ENCODE results near the gene ABHD5. TPM values are rescaled to one million over a fixed set of nuclear protein-coding genes. Genes with fewer than 3 reads are reported as not detected.

ABHD5 gene
- total and polyA plus RNA-seq, 2 donors from 2014 or later = 19.0 to 21.1 TPM

- Histone ChIP-seq H3K4me1 (ENCODE audit: control insufficient read depth in 2 of 3, insufficient read depth in 2 of 3, low read depth in 1 of 3, low read length in 3 of 3) (peaks cover 0 to 3% (median 0%) of the 10 kb centered on the region in 3 donors), H3K36me3 (ENCODE audit: control insufficient read depth in 2 of 3, insufficient read depth in 3 of 3, low read length in 3 of 3) (no peaks in the 10 kb centered on the region), H3K27ac (ENCODE audit: low read depth in 2 of 2, low read length in 2 of 2) (no peak overlapping the region), H3K9me3 (ENCODE audit: control insufficient read depth in 2 of 3, insufficient read depth in 1 of 3, low read length in 3 of 3) (no peaks in the 10 kb centered on the region), H3K4me3 (ENCODE audit: low read length in 3 of 3) (no peak overlapping the region), H3K27me3 (ENCODE audit: control insufficient read depth, insufficient read depth, low read length) (no peaks in the 10 kb centered on the region), H3K9ac (ENCODE audit: low read length in 3 of 3) (no peak overlapping the region)
- DNase-seq (no peak), FAIRE-seq (no peak)
- TF ChIP-seq, protein P1, sequence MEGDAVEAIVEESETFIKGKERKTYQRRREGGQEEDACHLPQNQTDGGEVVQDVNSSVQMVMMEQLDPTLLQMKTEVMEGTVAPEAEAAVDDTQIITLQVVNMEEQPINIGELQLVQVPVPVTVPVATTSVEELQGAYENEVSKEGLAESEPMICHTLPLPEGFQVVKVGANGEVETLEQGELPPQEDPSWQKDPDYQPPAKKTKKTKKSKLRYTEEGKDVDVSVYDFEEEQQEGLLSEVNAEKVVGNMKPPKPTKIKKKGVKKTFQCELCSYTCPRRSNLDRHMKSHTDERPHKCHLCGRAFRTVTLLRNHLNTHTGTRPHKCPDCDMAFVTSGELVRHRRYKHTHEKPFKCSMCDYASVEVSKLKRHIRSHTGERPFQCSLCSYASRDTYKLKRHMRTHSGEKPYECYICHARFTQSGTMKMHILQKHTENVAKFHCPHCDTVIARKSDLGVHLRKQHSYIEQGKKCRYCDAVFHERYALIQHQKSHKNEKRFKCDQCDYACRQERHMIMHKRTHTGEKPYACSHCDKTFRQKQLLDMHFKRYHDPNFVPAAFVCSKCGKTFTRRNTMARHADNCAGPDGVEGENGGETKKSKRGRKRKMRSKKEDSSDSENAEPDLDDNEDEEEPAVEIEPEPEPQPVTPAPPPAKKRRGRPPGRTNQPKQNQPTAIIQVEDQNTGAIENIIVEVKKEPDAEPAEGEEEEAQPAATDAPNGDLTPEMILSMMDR (IDR thresholded peaks at IDR 0.05; ENCODE audit: borderline replicate concordance, extremely low read depth, insufficient read depth) = no peak
- intact Hi-C loops (cut with DNase I) = no loop called here
Observed at GRCh38 chr3:43726521-43726920, 35.8 kb downstream of the ABHD5 start.

DNA sequence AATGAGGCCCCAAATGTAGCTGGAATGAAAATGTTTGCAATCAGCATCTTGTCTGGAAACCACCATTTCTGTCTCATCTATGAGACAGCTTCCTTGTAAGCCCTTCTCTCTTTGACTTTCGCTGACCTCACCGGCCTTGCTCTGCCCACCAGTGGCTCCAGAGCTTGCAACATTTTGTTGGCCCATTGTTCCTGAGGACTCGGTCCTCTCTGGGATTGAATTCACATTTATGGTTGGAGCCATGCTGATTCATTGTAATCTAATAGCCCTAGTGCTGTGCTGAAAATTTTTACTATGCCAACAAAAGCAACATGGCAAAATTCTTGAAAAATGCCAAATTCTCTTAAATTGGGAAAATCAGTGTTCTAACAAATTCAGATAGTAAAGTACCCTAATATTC is 37.2 kb downstream of the ABHD5 start:
- Histone ChIP-seq H3K4me3 (ENCODE audit: low read length in 3 of 3) (no peak overlapping the region), H3K9ac (ENCODE audit: low read length in 3 of 3) (no peak overlapping the region), H3K4me1 (ENCODE audit: control insufficient read depth in 2 of 3, insufficient read depth in 2 of 3, low read depth in 1 of 3, low read length in 3 of 3) (peaks cover 0 to 3% (median 0%) of the 10 kb centered on the region in 3 donors), H3K27me3 (ENCODE audit: control insufficient read depth, insufficient read depth, low read length) (no peaks in the 10 kb centered on the region), H3K36me3 (ENCODE audit: control insufficient read depth in 2 of 3, insufficient read depth in 3 of 3, low read length in 3 of 3) (no peaks in the 10 kb centered on the region), H3K9me3 (ENCODE audit: control insufficient read depth in 2 of 3, insufficient read depth in 1 of 3, low read length in 3 of 3) (no peaks in the 10 kb centered on the region), H3K27ac (ENCODE audit: low read depth in 2 of 2, low read length in 2 of 2) (no peak overlapping the region)
- intact Hi-C loops (cut with DNase I) = no loop called here
- TF ChIP-seq, protein P1 (IDR thresholded peaks at IDR 0.05; ENCODE audit: borderline replicate concordance, extremely low read depth, insufficient read depth) = no peak
- FAIRE-seq (no peak), DNase-seq (no peak)

GRCh38 chr3:43728476-43728875 is 37.7 kb downstream of the ABHD5 start:
- no peaks in the 10 kb centered on the region for H3K36me3 ChIP-seq (ENCODE audit: control insufficient read depth in 2 of 3, insufficient read depth in 3 of 3, low read length in 3 of 3)
- H3K27me3 ChIP-seq (ENCODE audit: control insufficient read depth, insufficient read depth, low read length) = no peaks in the 10 kb centered on the region
- no peaks in the 10 kb centered on the region for H3K9me3 ChIP-seq (ENCODE audit: control insufficient read depth in 2 of 3, insufficient read depth in 1 of 3, low read length in 3 of 3)
- no peak overlapping the region for H3K9ac ChIP-seq (ENCODE audit: low read length in 3 of 3)
- no peak overlapping the region for H3K4me3 ChIP-seq (ENCODE audit: low read length in 3 of 3)
- H3K4me1 ChIP-seq (ENCODE audit: control insufficient read depth in 2 of 3, insufficient read depth in 2 of 3, low read depth in 1 of 3, low read length in 3 of 3) = peaks cover 0 to 3% (median 0%) of the 10 kb centered on the region in 3 donors
- H3K27ac ChIP-seq (ENCODE audit: low read depth in 2 of 2, low read length in 2 of 2) = no peak overlapping the region
- TF ChIP-seq, protein P1 (IDR thresholded peaks at IDR 0.05; ENCODE audit: borderline replicate concordance, extremely low read depth, insufficient read depth) = no peak
- intact Hi-C loops (cut with DNase I) = no loop called here
- no peak for FAIRE-seq
- DNase-seq = no peak

DNA sequence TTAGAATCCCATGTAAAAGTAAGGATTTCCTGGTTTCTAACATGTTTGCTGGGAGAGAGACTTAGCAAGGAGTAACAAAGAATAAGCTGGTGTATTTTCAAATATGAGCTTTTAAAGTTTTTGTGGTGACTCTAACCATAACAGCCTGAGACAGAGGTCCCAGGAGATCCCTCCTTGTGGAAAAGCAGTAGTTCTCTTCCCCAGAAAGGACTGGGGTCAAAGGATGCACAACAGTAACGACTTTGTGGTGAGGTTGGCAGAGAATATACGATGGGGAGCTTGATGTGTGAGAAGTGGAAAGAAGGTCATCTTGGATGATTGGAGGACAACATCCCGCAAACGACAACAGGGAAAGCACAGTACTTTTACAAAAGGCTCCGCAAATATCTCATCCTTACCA is 38.2 kb downstream of the ABHD5 start:
- Histone ChIP-seq H3K9ac (ENCODE audit: low read length in 3 of 3) (no peak overlapping the region), H3K9me3 (ENCODE audit: control insufficient read depth in 2 of 3, insufficient read depth in 1 of 3, low read length in 3 of 3) (no peaks in the 10 kb centered on the region), H3K36me3 (ENCODE audit: control insufficient read depth in 2 of 3, insufficient read depth in 3 of 3, low read length in 3 of 3) (no peaks in the 10 kb centered on the region), H3K27ac (ENCODE audit: low read depth in 2 of 2, low read length in 2 of 2) (no peak overlapping the region), H3K4me1 (ENCODE audit: control insufficient read depth in 2 of 3, insufficient read depth in 2 of 3, low read depth in 1 of 3, low read length in 3 of 3) (peaks cover 0 to 3% (median 0%) of the 10 kb centered on the region in 3 donors), H3K27me3 (ENCODE audit: control insufficient read depth, insufficient read depth, low read length) (no peaks in the 10 kb centered on the region), H3K4me3 (ENCODE audit: low read length in 3 of 3) (no peak overlapping the region)
- DNase-seq (no peak), FAIRE-seq (no peak)
- intact Hi-C loops (cut with DNase I) = no loop called here
- TF ChIP-seq, protein P1 (IDR thresholded peaks at IDR 0.05; ENCODE audit: borderline replicate concordance, extremely low read depth, insufficient read depth) = no peak

Data from kidney (tissue), 14 donors.